Muscle of leg (tissue), 11 donors: ENCODE results near the gene INPP5A. TPM values are rescaled to one million over a fixed set of nuclear protein-coding genes. Genes with fewer than 3 reads are reported as not detected.

Experiments used
- DNase-seq: peaks from one replicate; pipeline ENCODE4 v3.0.0; 2013
- H3K27ac ChIP-seq: one replicate; pipeline ENCODE4 v1.5.1; 2013; ENCODE audit warnings: mild to moderate bottlenecking, low read length, control low read depth
- H3K27me3 ChIP-seq: one replicate; pipeline ENCODE4 v1.6.1; 2013; ENCODE audit warnings: low read length; ENCODE audit not compliant: control insufficient read depth, insufficient read depth
- H3K36me3 ChIP-seq: one replicate; pipeline ENCODE4 v1.6.1; 2013; ENCODE audit warnings: low read length; ENCODE audit not compliant: control insufficient read depth, insufficient read depth
- H3K4me1 ChIP-seq: one replicate; pipeline ENCODE4 v1.6.1; 2013; ENCODE audit warnings: low read length; ENCODE audit not compliant: control insufficient read depth, insufficient read depth
- H3K4me3 ChIP-seq: one replicate; pipeline ENCODE4 v1.5.1; 2013; ENCODE audit warnings: low read length, control low read depth
- H3K9me3 ChIP-seq: replicated peaks from 2 replicates; pipeline ENCODE4 v1.6.1; 2013; ENCODE audit warnings: low read depth, low read length; ENCODE audit not compliant: control insufficient read depth
- WGBS: methylation state at CpG from one replicate; pipeline ENCODE4 v1.1.5; 2013; ENCODE audit warnings: missing lambda C conversion rate; ENCODE audit not compliant: insufficient coverage; 5-methylcytosine and 5-hydroxymethylcytosine counted together
- polyA plus RNA-seq, 8 donors: library from polyadenylated mRNA; unstranded; fragments of 120-200 nt; gene quantifications; one replicate each; pipeline versions ENCODE4 v1.2.1 to v1.2.3, GENCODE V29; 2013; ENCODE audit warnings: inconsistent platforms in 1 of 8, low replicate concordance in 1 of 8; ENCODE audit not compliant: insufficient read length in 8 of 8, insufficient read depth in 1 of 8
- total RNA-seq: library from RNA; stranded (reverse); fragments of 120-200 nt; gene quantifications from one replicate; pipeline ENCODE4 v1.2.4, GENCODE V29; 2013

INPP5A gene
- total and polyA plus RNA-seq, 9 donors, result 34.1 to 56.2 (median 44.7) TPM

- WGBS, result 92% methylated on average over 3 of the region's 3 CpGs
- Histone ChIP-seq H3K27ac (no peak overlapping the region), H3K9me3 (peaks cover 11% of the 10 kb centered on the region), H3K27me3 (no peaks in the 10 kb centered on the region), H3K4me3 (no peak overlapping the region), H3K36me3 (no peaks in the 10 kb centered on the region), H3K4me1 (peaks cover 3% of the 10 kb centered on the region)
- DNase-seq, result no peak
Measured at GRCh38 chr10:132599732-132600131, 62.1 kb downstream of the INPP5A start.

DNA sequence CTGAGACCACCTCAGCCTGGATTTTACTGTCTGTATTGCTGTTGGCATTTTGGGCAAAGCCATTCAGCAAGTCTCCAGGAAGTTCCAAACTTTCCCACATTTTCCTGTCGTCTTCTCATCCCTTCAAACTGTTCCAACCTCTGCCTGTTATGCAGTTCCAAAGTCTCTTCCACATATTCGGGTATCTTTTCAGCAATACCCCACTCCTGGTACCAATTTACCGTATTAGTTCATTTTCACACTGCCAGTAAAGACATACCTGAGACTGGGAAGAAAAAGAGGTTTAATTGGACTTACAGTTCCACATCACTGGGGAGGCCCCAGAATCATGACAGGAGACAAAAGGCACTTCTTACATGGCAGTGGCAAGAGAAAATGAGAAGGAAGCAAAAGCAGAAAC lies 62.8 kb downstream of the INPP5A start:
- Histone ChIP-seq H3K27ac (no peak overlapping the region), H3K4me3 (no peak overlapping the region), H3K4me1 (peaks cover 3% of the 10 kb centered on the region), H3K27me3 (no peaks in the 10 kb centered on the region), H3K36me3 (no peaks in the 10 kb centered on the region), H3K9me3 (peaks cover 11% of the 10 kb centered on the region)
- 78% methylated on average over 1 of the region's 3 CpGs for WGBS
- DNase-seq, result no peak

- H3K27ac ChIP-seq, result no peak overlapping the region
- no peaks in the 10 kb centered on the region for H3K36me3 ChIP-seq
- H3K27me3 ChIP-seq, result no peaks in the 10 kb centered on the region
- WGBS, result no CpG with 5 or more reads among the region's 1 CpG
- H3K4me3 ChIP-seq, result no peak overlapping the region
- peaks cover 11% of the 10 kb centered on the region for H3K9me3 ChIP-seq
- H3K4me1 ChIP-seq, result peaks cover 12% of the 10 kb centered on the region
- DNase-seq, result peak; percentile 41
Measured at GRCh38 chr10:132601567-132601966, 64.0 kb downstream of the INPP5A start.

- H3K9me3 ChIP-seq, result peaks cover 11% of the 10 kb centered on the region
- H3K27me3 ChIP-seq, result no peaks in the 10 kb centered on the region
- H3K27ac ChIP-seq, result no peak overlapping the region
- WGBS, result no CpG with 5 or more reads among the region's 6 CpGs
- peaks cover 23% of the 10 kb centered on the region for H3K4me1 ChIP-seq
- no peak for DNase-seq
- H3K36me3 ChIP-seq, result no peaks in the 10 kb centered on the region
- no peak overlapping the region for H3K4me3 ChIP-seq
Measured at GRCh38 chr10:132602614-132603013, 65.0 kb downstream of the INPP5A start.

DNA sequence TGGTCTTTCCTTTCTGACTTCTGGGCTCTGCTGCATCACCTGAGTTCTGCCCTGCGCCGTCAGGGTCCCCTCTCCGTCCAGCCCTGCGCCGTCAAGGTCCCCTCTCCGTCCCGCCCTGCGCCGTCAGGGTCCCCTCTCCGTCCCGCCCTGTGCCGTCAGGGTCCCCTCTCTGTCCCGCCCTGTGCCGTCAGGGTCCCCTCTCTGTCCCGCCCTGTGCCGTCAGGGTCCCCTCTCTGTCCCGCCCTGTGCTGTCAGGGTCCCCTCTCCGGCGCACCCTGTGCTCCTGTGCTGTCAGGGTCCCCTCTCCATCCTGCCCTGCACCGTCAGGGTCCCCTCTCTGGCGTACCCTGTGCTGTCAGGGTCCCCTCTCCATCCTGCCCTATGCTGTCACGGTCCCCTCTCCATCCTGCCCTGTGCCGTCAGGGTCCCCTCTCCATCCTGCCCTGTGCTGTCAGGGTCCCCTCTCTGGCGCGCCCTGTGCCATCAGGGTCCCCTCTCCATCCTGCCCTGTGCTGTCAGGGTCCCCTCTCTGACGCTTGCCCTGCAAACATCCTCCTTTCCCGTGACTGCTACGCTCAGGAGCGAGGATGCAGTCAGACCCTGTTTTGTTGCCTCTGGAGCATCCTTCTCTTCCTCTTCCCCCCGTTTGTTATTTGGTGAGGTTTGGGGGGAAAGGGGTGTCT lies 66.4 kb downstream of the INPP5A start:
- Histone ChIP-seq H3K27ac (no peak overlapping the region), H3K27me3 (no peaks in the 10 kb centered on the region), H3K4me3 (no peak overlapping the region), H3K9me3 (peaks cover 11% of the 10 kb centered on the region), H3K36me3 (no peaks in the 10 kb centered on the region), H3K4me1 (peaks cover 28% of the 10 kb centered on the region)
- DNase-seq, result no peak
- 96% methylated on average over 26 of the region's 30 CpGs for WGBS

DNA sequence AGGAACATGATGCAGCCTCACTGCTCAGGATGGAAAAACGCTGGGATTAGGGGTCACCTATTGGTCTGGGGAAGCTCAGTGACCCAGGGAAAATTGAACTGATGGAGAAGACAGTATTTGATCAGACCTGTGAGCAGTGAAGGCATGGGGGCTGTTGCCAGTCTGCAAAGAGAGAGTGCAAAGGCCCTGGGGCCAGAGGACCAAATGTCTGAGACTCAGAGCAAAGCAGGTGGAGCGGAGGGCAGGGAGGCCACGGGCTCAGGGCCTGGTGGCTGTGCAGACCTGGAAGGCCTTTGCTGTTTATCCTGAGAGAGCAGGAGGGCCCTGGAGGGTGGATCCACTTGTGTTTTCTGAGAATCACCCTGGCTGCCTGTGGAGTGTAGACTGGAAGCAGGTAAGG lies 67.1 kb downstream of the INPP5A start:
- Histone ChIP-seq H3K4me1 (peaks cover 28% of the 10 kb centered on the region), H3K9me3 (peaks cover 7% of the 10 kb centered on the region), H3K27me3 (no peaks in the 10 kb centered on the region), H3K27ac (no peak overlapping the region), H3K36me3 (no peaks in the 10 kb centered on the region), H3K4me3 (no peak overlapping the region)
- DNase-seq, result no peak
- WGBS, result 96% methylated on average over 3 of the region's 3 CpGs

DNA sequence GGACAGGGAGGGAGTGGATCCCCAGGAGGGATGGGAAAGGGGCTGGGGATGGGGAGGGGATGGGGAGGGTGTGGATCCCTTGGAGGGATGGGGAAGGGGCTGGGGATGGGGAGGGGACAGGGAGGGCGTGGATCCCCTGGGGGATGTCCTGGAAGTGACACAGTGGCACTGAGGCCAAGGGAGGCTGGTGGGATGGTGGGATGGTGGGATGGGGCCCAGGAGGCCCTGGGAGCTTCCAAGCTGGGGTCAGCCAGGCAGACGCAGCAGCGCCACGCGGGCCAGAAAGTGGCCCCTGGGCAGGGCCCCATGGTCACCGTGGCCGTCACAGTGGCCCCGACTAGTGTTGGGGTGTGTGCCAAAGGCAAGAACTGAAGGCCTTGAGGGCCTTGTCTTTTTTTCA lies 67.8 kb downstream of the INPP5A start:
- Histone ChIP-seq H3K4me3 (no peak overlapping the region), H3K27me3 (no peaks in the 10 kb centered on the region), H3K4me1 (peaks cover 30% of the 10 kb centered on the region), H3K9me3 (peaks cover 2% of the 10 kb centered on the region), H3K36me3 (peaks cover 2% of the 10 kb centered on the region), H3K27ac (no peak overlapping the region)
- no peak for DNase-seq
- WGBS, result 88% methylated on average over 8 of the region's 8 CpGs

GRCh38 chr10:132606031-132606491 lies 68.5 kb downstream of the INPP5A start:
- H3K4me3 ChIP-seq, result no peak overlapping the region
- H3K27ac ChIP-seq, result no peak overlapping the region
- DNase-seq, result no peak
- H3K9me3 ChIP-seq, result no peaks in the 10 kb centered on the region
- peaks cover 4% of the 10 kb centered on the region for H3K36me3 ChIP-seq
- peaks cover 37% of the 10 kb centered on the region for H3K4me1 ChIP-seq
- 80% methylated on average over 9 of the region's 28 CpGs for WGBS
- no peaks in the 10 kb centered on the region for H3K27me3 ChIP-seq

- Histone ChIP-seq H3K27ac (peak overlapping the region; percentile 51), H3K4me1 (peaks cover 37% of the 10 kb centered on the region), H3K36me3 (peaks cover 4% of the 10 kb centered on the region), H3K27me3 (no peaks in the 10 kb centered on the region), H3K9me3 (no peaks in the 10 kb centered on the region), H3K4me3 (no peak overlapping the region)
- 35% methylated on average over 31 of the region's 40 CpGs for WGBS
- DNase-seq, result peak; percentile 77
Measured at GRCh38 chr10:132606536-132607316, 69.1 kb downstream of the INPP5A start.

DNA sequence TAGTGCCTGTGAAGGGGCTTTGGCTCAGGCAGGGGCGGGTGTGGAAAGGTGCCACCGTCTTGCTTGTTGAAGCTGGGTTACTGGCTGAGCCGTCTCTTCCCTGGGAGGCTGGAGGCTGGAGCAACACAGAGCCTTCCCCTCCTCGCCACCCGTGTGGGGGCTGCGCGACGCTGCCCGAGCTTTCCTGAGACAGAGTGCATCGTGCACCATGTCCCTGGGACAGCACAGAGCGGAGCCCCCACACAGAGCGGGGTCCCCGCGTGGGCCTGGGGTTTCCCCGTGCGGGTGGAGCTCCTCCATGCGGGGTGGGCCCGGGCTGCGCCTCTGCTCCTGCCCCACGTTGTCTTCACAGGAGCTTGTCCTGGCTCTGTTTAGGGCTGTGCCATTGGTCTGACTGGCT lies 69.9 kb downstream of the INPP5A start:
- Histone ChIP-seq H3K9me3 (no peaks in the 10 kb centered on the region), H3K4me1 (peaks cover 44% of the 10 kb centered on the region), H3K27ac (no peak overlapping the region), H3K36me3 (peaks cover 4% of the 10 kb centered on the region), H3K4me3 (no peak overlapping the region), H3K27me3 (no peaks in the 10 kb centered on the region)
- no peak for DNase-seq
- WGBS, result 82% methylated on average over 20 of the region's 20 CpGs
